K562 (cell line): ENCODE measurements around the gene DPH6. TPM values are rescaled to one million over a fixed set of nuclear protein-coding genes. Genes with fewer than 3 reads are reported as not detected.
A peak's percentile ranks its signal among the peaks of the same experiment; 100 is the strongest.

ENCODE experiments used
- ATAC-seq: fragments of 200-7000 bp; cut with Tn5 transposase; 3 replicates; pipeline ENCODE4 v1.9.1; 2020; ENCODE audit warnings: moderate library complexity
- BruUV-seq: library from RNA; stranded (reverse); fragments of 400-500 nt; replicated peaks from 2 replicates; lab custom pipeline; 2021; lab: Mats Ljungman, UMichigan
- CTCF ChIA-PET: fragments of 300-600 bp; formaldehyde crosslinking; extraction: SDS; loops from one replicate; lab custom pipeline; 2021; ENCODE audit warnings: low intra/inter-chr PET ratio; lab: Yijun Ruan, JAX
- POLR2A ChIA-PET: fragments of 300-600, 350-650 bp; sonication (Branson Sonifier 250); formaldehyde crosslinking; extraction: SDS; loops from one replicate; lab custom pipeline; 2021; ENCODE audit warnings: antibody characterized with exemption, inconsistent platforms; lab: Yijun Ruan, JAX
- DNase-seq, 4 experiments: peaks; one replicate each; pipeline versions ENCODE4 v3.0.0 to v3.0.0-alpha.2; 2011 to 2018; ENCODE audit warnings: low spot score in 3 of 4, mixed read lengths in 3 of 4; ENCODE audit errors: extremely low read depth in 1 of 4
- FAIRE-seq: peaks from 2 replicates; lab custom pipeline; 2011; peaks lifted over from hg19 to GRCh38; lab: Jason Lieb, UNC
- H2AFZ ChIP-seq: 2 replicates; pipeline ENCODE4 v1.6.0; 2011; ENCODE audit warnings: low read depth, low read length, control low read depth, inconsistent platforms
- H3K27ac ChIP-seq: fragments of 200-600 bp; 3 replicates; pipeline ENCODE4 v1.8.0; 2011; ENCODE audit warnings: low read depth, mild to moderate bottlenecking, control low read depth, inconsistent platforms, low read length, moderate library complexity, mixed read lengths; ENCODE audit errors: extremely low read depth
- H3K27me3 ChIP-seq, 2 experiments: fragments of 300-600 bp in 1 of 2; 2 replicates in 1 of 2; 3 replicates in 1 of 2; pipeline versions ENCODE4 v1.6.0 to v1.8.0; 2011; ENCODE audit warnings: inconsistent platforms in 2 of 2, low read length in 2 of 2, mild to moderate bottlenecking in 1 of 2, mixed read lengths in 1 of 2, moderate library complexity in 1 of 2; ENCODE audit not compliant: control insufficient read depth in 2 of 2, insufficient read depth in 2 of 2
- H3K36me3 ChIP-seq: fragments of 300-600 bp; 3 replicates; pipeline ENCODE4 v1.8.0; 2011; ENCODE audit warnings: mild to moderate bottlenecking, low read length, inconsistent platforms; ENCODE audit not compliant: control insufficient read depth, insufficient read depth
- H3K4me1 ChIP-seq, 2 experiments: fragments of 200-600 bp in 1 of 2; replicated peaks in 1 of 2; 2 replicates in 1 of 2; 3 replicates in 1 of 2; pipeline versions ENCODE4 v1.5.1 to v1.8.0; 2011; ENCODE audit warnings: inconsistent platforms in 2 of 2, low read length in 2 of 2, mild to moderate bottlenecking in 1 of 2, mixed read lengths in 1 of 2, moderate library complexity in 1 of 2; ENCODE audit not compliant: control insufficient read depth in 2 of 2, insufficient read depth in 2 of 2
- H3K4me2 ChIP-seq: 2 replicates; pipeline ENCODE4 v1.6.1; 2011; ENCODE audit warnings: low read length, control low read depth, inconsistent platforms, mixed read lengths; ENCODE audit not compliant: insufficient read depth
- H3K4me3 ChIP-seq: fragments of 200-600 bp; sonication (generic), shearing (Covaris generic); 2 replicates; pipeline ENCODE4 v1.5.1; 2016; ENCODE audit warnings: control low read depth, inconsistent platforms
- H3K79me2 ChIP-seq: fragments of 200-600 bp; 3 replicates; pipeline ENCODE4 v1.8.0; 2011; ENCODE audit warnings: low read length, inconsistent platforms; ENCODE audit not compliant: control insufficient read depth, insufficient read depth
- H3K9ac ChIP-seq, 2 experiments: 2 replicates each; pipeline versions ENCODE4 v1.6.0 to v1.6.1; 2011; ENCODE audit warnings: low read depth in 2 of 2, low read length in 2 of 2, control low read depth in 1 of 2, inconsistent platforms in 1 of 2, mild to moderate bottlenecking in 1 of 2, mixed read lengths in 1 of 2; ENCODE audit not compliant: insufficient read depth in 1 of 2
- H3K9me1 ChIP-seq: one replicate; pipeline ENCODE4 v1.6.0; 2011; ENCODE audit warnings: inconsistent platforms, mild to moderate bottlenecking, low read length, moderate library complexity; ENCODE audit not compliant: control insufficient read depth, insufficient read depth
- H3K9me3 ChIP-seq: replicated peaks from 2 replicates; pipeline ENCODE4 v1.5.1; 2011; ENCODE audit warnings: low read depth, low read length, inconsistent platforms; ENCODE audit not compliant: control insufficient read depth, insufficient read depth
- H4K20me1 ChIP-seq: replicated peaks from 2 replicates; pipeline ENCODE4 v1.6.1; 2011; ENCODE audit warnings: low read length, inconsistent platforms, mixed read lengths; ENCODE audit not compliant: control insufficient read depth, insufficient read depth
- CEBPB ChIP-seq: fragments of 450-650 bp; IDR thresholded peaks from 2 replicates; pipeline ENCODE4 v1.6.1; 2016; ENCODE audit warnings: missing genetic modification characterization, missing compliant biosample characterization
- CREB1 ChIP-seq, 2 experiments: sonication (generic) in 1 of 2; formaldehyde crosslinking in 1 of 2; IDR thresholded peaks; 2 replicates each; pipeline versions ENCODE4 v1.6.1 to v1.8.0; 2012 to 2022; ENCODE audit warnings: inconsistent platforms in 1 of 2, mild to moderate bottlenecking in 1 of 2, missing genetic modification reagents in 1 of 2, moderate library complexity in 1 of 2
- IRF2 ChIP-seq: sonication (generic); formaldehyde crosslinking; IDR thresholded peaks from 2 replicates; pipeline ENCODE4 v1.8.1; 2022; ENCODE audit warnings: mild to moderate bottlenecking, missing genetic modification reagents
- KLF1 ChIP-seq: fragments of 450-650 bp; IDR thresholded peaks from 2 replicates; pipeline ENCODE4 v1.6.1; 2016; ENCODE audit warnings: missing genetic modification characterization, missing compliant biosample characterization
- PPARD ChIP-seq: fragments of 250-450 bp; sonication (Bioruptor Pico); IDR thresholded peaks from 2 replicates; pipeline ENCODE4 v1.8.0; 2022; ENCODE audit warnings: inconsistent platforms, mild to moderate bottlenecking, moderate library complexity
- TARDBP ChIP-seq: fragments of 450-650 bp; IDR thresholded peaks from 2 replicates; pipeline ENCODE4 v1.6.1; 2016
- TFE3 ChIP-seq: fragments of 450-650 bp; formaldehyde crosslinking; IDR thresholded peaks from 2 replicates; pipeline ENCODE4 v1.4.0; 2020; ENCODE audit warnings: mild to moderate bottlenecking, mixed read lengths
- TSC22D4 ChIP-seq: fragments of 450-650 bp; IDR thresholded peaks from 2 replicates; pipeline ENCODE4 v1.6.1; 2016; ENCODE audit warnings: missing genetic modification characterization, missing biosample characterization, control low read depth
- ZFX ChIP-seq: sonication (generic); formaldehyde crosslinking; IDR thresholded peaks from 2 replicates; pipeline ENCODE4 v1.8.0; 2022; ENCODE audit warnings: mild to moderate bottlenecking, missing genetic modification reagents, moderate library complexity
- ZNF12 ChIP-seq: sonication (generic); formaldehyde crosslinking; IDR thresholded peaks from 2 replicates; pipeline ENCODE4 v1.4.0; 2020; ENCODE audit warnings: mild to moderate bottlenecking, missing genetic modification reagents
- ZNF41 ChIP-seq: fragments of 250-450 bp; sonication (Bioruptor Pico); conservative IDR thresholded peaks from 2 replicates; pipeline ENCODE4 v1.4.0; 2020; ENCODE audit warnings: mild to moderate bottlenecking
- ZNF740 ChIP-seq, 3 experiments: fragments of 200-800 bp in 1 of 3; sonication (Bioruptor generic) in 1 of 3; sonication (generic) in 1 of 3; formaldehyde crosslinking in 1 of 3; IDR thresholded peaks; 2 replicates each; pipeline versions ENCODE4 v1.6.1 to v1.8.0; 2016 to 2022; ENCODE audit warnings: mild to moderate bottlenecking in 2 of 3, missing compliant biosample characterization in 2 of 3, missing genetic modification characterization in 2 of 3, missing genetic modification reagents in 1 of 3
- WGBS: fragments of 100-300 bp; shearing (Covaris generic); methylation state at CpG from one replicate; pipeline ENCODE4 v1.1.6; 2016; ENCODE audit warnings: low coverage, mixed read lengths; ENCODE audit not compliant: insufficient coverage; ENCODE audit errors: missing lambda C conversion rate; 5-methylcytosine and 5-hydroxymethylcytosine counted together
- in situ Hi-C: fragments of 300-500 bp; cut with MboI; formaldehyde crosslinking; loops from 4 replicates; pipeline ENCODE4 v1.15.0; 2018; ENCODE audit warnings: inconsistent platforms, mixed read lengths
- intact Hi-C: fragments of 100-400 bp; cut with micrococcal nuclease; formaldehyde crosslinking; loops from 2 replicates; pipeline ENCODE4 v1.14.2; 2022
- polyA plus RNA-seq, 8 experiments: library from polyadenylated mRNA; depleted of rRNA in 4 of 8; stranded (reverse) in 5 of 8; unstranded in 3 of 8; fragments of >200 nt; fragmentation: Nextera tagmentation in 2 of 8; fragmentation: Illumina TruSeq in 1 of 8; extraction: Ambion mirVana in 2 of 8; extraction: Trizol in 1 of 8; gene quantifications; 2 replicates each; pipeline versions ENCODE4 v1.2.1 to v1.2.3, GENCODE V29; 2011 to 2014; ENCODE audit warnings: inconsistent platforms in 1 of 8, missing spikeins in 1 of 8
- total RNA-seq, 7 experiments: library from RNA; depleted of rRNA in 6 of 7; stranded (reverse); fragments of >200 nt in 6 of 7; fragmentation: Illumina TruSeq in 2 of 7; extraction: Trizol in 2 of 7; gene quantifications; 2 replicates each; pipeline versions ENCODE4 v1.2.1 to v1.2.3, GENCODE V29; 2011 to 2021; ENCODE audit warnings: low replicate concordance in 1 of 7
- TF ChIP-seq, protein P1 (sequence below): fragments of 250-450 bp; sonication (Bioruptor Pico); IDR thresholded peaks from 2 replicates; pipeline ENCODE4 v1.5.1; 2021; ENCODE audit warnings: mild to moderate bottlenecking
- TF ChIP-seq, protein P2 (sequence below): IDR thresholded peaks from 2 replicates; pipeline ENCODE4 v1.6.1; 2011; ENCODE audit warnings: borderline replicate concordance, low read depth, mild to moderate bottlenecking, moderate library complexity, low read length; ENCODE audit not compliant: insufficient read depth, poor library complexity, severe bottlenecking
- TF ChIP-seq, protein P3 (sequence below): fragments of 200-800 bp; sonication (Bioruptor generic); IDR thresholded peaks from 2 replicates; pipeline ENCODE4 v1.6.1; 2017; ENCODE audit warnings: missing genetic modification characterization, missing compliant biosample characterization

The DPH6 gene
- total and polyA plus RNA-seq, 9 of the 15 experiments (the other 6 are each of a cell fraction or from before 2014, with no cell fraction given), result 10.1 to 69.1 (median 18.8) TPM

GRCh38 chr15:35522061-35522460 is 23.9 kb downstream of the DPH6 start:
- POLR2A ChIA-PET, result no interaction called here
- CTCF ChIA-PET, result no interaction called here
- H3K9ac ChIP-seq, result no peak overlapping the region
- H3K36me3 ChIP-seq, result no peaks in the 10 kb centered on the region
- no peak overlapping the region for H3K4me3 ChIP-seq
- H3K4me2 ChIP-seq, result no peak overlapping the region
- no TSS peak for BruUV-seq
- H3K27ac ChIP-seq, result no peak overlapping the region
- ATAC-seq, result peak; percentile 23; the same call in 1 of the 3 replicates
- no peaks in the 10 kb centered on the region for H3K9me3 ChIP-seq
- WGBS, result 9% methylated on average over 2 of the region's 2 CpGs
- no peaks in the 10 kb centered on the region for H3K27me3 ChIP-seq
- DNase-seq, result no peak
- 0 out of 2 replicates have a peak overlapping the region, but pooled peaks have one; percentile 11 for H2AFZ ChIP-seq
- no peaks in the 10 kb centered on the region for H3K4me1 ChIP-seq
- H4K20me1 ChIP-seq, result no peaks in the 10 kb centered on the region
- H3K9me1 ChIP-seq, result no peaks in the 10 kb centered on the region
- intact Hi-C loops (no loop called here), in situ Hi-C loops (loop anchor here (10.0 kb wide), 1 partner anchor 913 kb away; no protein-coding TSS in a partner anchor)
- H3K79me2 ChIP-seq, result no peaks in the 10 kb centered on the region
- no peak for FAIRE-seq
- TF ChIP-seq ZNF41 (CRISPR knock-in tag) (no peak), ZNF740 (CRISPR knock-in tag; IDR thresholded peaks at IDR 0.05) (no peak), ZNF740 (tag; IDR thresholded peaks at IDR 0.05) (no peak), TFE3 (no peak), ZNF12 (no peak), TSC22D4 (no peak), KLF1 (tag) (no peak), IRF2 (CRISPR knock-in tag) (no peak), CREB1 (IDR thresholded peaks at IDR 0.05) (no peak), CREB1 (CRISPR knock-in tag; IDR thresholded peaks at IDR 0.05) (no peak), TARDBP (no peak), PPARD (CRISPR knock-in tag) (no peak), ZFX (no peak), CEBPB (tag) (no peak)
- TF ChIP-seq, protein P1, sequence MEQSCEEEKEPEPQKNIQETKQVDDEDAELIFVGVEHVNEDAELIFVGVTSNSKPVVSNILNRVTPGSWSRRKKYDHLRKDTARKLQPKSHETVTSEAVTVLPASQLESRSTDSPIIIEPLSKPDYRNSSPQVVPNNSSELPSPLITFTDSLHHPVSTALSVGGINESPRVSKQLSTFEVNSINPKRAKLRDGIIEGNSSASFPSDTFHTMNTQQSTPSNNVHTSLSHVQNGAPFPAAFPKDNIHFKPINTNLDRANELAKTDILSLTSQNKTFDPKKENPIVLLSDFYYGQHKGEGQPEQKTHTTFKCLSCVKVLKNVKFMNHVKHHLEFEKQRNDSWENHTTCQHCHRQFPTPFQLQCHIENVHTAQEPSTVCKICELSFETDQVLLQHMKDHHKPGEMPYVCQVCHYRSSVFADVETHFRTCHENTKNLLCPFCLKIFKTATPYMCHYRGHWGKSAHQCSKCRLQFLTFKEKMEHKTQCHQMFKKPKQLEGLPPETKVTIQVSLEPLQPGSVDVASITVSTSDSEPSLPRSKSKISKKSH (CRISPR knock-in tag), result no peak
- TF ChIP-seq, protein P2, sequence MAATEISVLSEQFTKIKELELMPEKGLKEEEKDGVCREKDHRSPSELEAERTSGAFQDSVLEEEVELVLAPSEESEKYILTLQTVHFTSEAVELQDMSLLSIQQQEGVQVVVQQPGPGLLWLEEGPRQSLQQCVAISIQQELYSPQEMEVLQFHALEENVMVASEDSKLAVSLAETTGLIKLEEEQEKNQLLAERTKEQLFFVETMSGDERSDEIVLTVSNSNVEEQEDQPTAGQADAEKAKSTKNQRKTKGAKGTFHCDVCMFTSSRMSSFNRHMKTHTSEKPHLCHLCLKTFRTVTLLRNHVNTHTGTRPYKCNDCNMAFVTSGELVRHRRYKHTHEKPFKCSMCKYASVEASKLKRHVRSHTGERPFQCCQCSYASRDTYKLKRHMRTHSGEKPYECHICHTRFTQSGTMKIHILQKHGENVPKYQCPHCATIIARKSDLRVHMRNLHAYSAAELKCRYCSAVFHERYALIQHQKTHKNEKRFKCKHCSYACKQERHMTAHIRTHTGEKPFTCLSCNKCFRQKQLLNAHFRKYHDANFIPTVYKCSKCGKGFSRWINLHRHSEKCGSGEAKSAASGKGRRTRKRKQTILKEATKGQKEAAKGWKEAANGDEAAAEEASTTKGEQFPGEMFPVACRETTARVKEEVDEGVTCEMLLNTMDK, result no peak
- TF ChIP-seq, protein P3, sequence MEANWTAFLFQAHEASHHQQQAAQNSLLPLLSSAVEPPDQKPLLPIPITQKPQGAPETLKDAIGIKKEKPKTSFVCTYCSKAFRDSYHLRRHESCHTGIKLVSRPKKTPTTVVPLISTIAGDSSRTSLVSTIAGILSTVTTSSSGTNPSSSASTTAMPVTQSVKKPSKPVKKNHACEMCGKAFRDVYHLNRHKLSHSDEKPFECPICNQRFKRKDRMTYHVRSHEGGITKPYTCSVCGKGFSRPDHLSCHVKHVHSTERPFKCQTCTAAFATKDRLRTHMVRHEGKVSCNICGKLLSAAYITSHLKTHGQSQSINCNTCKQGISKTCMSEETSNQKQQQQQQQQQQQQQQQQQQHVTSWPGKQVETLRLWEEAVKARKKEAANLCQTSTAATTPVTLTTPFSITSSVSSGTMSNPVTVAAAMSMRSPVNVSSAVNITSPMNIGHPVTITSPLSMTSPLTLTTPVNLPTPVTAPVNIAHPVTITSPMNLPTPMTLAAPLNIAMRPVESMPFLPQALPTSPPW, result no peak
